ENCODE measurements around the gene DNAH5.
"Not testable (repeated sequence)": the region's sequence is repeated elsewhere in the genome, so short reads cannot be mapped to it uniquely, and the experiment has no call there.

Gene DNAH5, protein sequence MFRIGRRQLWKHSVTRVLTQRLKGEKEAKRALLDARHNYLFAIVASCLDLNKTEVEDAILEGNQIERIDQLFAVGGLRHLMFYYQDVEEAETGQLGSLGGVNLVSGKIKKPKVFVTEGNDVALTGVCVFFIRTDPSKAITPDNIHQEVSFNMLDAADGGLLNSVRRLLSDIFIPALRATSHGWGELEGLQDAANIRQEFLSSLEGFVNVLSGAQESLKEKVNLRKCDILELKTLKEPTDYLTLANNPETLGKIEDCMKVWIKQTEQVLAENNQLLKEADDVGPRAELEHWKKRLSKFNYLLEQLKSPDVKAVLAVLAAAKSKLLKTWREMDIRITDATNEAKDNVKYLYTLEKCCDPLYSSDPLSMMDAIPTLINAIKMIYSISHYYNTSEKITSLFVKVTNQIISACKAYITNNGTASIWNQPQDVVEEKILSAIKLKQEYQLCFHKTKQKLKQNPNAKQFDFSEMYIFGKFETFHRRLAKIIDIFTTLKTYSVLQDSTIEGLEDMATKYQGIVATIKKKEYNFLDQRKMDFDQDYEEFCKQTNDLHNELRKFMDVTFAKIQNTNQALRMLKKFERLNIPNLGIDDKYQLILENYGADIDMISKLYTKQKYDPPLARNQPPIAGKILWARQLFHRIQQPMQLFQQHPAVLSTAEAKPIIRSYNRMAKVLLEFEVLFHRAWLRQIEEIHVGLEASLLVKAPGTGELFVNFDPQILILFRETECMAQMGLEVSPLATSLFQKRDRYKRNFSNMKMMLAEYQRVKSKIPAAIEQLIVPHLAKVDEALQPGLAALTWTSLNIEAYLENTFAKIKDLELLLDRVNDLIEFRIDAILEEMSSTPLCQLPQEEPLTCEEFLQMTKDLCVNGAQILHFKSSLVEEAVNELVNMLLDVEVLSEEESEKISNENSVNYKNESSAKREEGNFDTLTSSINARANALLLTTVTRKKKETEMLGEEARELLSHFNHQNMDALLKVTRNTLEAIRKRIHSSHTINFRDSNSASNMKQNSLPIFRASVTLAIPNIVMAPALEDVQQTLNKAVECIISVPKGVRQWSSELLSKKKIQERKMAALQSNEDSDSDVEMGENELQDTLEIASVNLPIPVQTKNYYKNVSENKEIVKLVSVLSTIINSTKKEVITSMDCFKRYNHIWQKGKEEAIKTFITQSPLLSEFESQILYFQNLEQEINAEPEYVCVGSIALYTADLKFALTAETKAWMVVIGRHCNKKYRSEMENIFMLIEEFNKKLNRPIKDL (N-terminal part only)

DNA sequence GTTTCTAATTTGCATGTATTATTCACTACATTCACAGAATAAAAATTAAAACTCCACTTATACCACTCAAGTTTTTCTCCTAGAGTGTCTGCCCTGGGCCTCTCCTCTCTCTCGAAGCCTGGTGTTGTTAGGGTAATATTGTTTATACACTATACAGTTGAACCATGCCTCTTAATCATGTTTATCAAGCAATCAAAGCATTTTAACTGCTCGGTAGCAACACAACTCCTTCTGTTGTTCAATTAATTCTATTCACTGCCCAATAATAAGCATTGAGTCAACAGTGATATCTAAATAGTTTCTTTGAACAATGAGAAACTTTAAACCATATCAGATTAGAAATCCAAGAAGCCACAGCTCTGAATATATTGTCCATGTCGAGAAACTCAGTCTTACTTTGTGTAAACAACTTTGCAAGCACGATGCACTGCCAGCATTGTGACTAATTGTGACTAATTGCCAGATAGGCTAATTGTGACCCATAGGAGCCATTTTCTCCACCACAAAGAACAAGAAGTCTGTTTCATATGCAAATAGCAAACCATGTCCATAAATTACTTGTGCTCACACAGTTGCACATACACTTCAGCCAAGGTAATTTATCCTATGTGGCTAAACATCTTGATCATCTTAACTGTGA lies at the start of gene DNAH5:
Gene DNAH5, minus strand, starts transcription at position 129 of the 640 bp plus-strand sequence. CDS start 250 bp downstream, outside the sequence.
- no peak for DNase-seq

GRCh38 chr5:13993926-13994325 lies 49.4 kb upstream of the DNAH5 start:
- DNase-seq = no peak

- DNase-seq = no peak
Measured at GRCh38 chr5:13992795-13993194, 48.3 kb upstream of the DNAH5 start.

DNA sequence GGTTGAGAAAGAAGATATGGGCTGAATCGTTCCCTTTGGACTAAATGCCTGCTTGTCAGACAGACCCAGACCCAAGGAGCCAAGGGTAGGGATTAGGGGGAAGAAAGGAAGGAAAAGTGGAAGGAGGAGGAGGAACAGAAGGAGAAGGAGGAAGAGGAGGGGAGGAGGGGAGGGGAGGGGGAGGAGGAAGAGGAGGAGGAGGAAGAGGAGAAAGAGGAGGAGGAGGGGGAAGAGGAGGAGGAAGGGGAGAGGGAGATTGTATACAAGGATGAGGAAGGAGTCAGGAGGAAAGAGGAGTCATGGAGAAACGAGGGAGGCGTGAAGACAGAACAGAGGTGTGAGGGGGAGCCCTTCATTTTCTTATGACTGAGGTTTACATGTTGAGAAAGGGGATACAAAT lies 46.9 kb upstream of the DNAH5 start:
- DNase-seq = no peak

DNA sequence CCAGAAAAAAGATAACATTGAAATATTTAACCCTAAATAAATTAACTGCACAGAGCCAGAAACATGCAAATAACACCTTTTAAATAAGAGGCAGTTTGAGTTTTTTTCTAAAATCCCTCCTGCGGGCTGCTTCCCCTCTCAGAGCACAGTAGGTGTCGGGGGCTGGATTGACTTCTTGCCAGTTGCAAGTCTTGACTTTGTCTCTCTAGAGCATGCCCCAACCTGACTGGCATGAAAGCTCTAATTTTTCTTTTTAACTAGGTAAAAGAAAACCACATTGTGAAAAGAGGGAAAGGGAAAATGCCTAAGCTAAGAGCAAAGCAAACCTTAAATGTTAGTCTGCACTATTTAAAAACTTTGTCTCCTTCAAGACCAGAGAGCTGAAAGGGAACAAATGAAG lies 46.4 kb upstream of the DNAH5 start:
- DNase-seq = no peak

DNA sequence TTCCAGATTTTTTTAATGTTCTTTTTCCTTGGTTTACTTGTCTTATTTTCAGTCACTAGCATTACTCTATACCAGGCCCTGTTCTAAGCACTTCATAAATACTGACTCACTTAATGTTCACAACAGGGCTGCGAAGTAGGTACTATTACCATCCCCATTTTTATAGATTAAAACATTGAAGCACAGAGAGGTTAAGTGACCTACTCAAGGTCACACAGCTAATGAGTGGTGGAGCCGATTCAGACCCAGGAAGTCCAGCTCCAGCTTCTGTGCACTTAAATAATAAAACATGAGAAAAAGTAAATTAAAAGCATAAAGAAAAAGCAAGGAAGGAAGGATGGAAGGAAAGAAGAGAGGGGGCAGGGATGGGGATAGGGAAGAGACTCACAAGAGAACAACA lies 45.3 kb upstream of the DNAH5 start:
- no peak for DNase-seq

DNA sequence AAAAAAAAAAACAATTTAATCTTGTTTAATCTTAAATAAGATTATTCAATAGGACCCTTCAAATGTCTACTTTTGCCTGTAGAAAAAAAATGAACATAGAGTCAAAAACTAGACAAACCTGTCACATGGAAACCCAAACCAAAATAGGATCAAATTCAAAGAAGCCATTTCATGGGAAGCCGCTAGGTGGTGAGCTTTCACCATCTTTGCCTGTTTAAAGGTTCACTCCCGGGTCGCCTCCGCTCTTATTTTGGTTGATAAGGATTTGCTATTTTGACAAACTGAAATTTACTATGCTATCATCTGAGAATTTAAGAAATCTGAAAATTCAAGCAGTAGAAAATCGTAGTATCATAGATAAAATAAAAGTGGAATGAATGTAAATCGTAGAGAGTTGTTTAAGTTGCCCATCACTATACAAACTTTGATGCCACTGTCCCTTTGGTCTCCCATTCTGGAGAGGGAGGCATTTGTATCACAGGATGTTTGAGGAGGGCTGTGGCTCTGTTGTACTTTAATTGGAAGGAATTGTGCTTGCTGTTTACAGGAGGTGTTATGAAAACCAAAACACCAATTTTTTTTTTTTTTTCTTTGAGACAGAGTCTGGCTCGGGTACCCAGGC lies 43.5 kb upstream of the DNAH5 start:
- no peak for DNase-seq

DNA sequence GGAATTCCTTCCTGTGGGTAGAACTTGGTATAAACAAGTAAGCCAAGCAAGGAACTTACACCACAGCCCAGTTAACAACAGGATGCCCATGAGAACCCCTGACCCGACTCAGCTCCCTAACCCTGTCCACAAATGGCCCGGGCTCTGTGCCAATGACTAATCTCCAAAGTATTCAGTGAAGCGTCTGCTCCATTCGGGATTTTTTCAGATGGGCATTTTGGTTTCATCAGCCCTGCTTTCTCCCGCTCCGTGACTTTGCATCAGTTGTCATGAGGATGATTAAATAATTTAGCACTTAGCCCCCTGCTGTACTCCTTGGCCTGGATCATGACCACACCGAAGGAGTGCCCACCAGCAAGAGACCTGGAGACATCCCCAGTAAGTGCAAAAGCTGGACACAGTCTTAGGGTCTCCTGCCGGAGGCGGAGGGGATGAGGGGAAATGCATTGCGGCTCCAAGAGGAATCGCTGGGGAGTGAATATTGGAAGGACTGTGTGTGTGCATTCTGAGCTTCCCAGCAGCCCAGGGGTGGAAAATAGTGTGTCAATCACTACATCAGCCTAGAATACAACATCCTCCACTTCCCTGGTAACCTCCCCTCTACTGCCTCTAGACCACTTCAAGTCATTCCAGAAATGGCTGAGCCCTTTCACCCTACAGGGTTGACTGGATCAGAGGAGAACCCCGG lies 41.4 kb upstream of the DNAH5 start:
- no peak for DNase-seq

DNA sequence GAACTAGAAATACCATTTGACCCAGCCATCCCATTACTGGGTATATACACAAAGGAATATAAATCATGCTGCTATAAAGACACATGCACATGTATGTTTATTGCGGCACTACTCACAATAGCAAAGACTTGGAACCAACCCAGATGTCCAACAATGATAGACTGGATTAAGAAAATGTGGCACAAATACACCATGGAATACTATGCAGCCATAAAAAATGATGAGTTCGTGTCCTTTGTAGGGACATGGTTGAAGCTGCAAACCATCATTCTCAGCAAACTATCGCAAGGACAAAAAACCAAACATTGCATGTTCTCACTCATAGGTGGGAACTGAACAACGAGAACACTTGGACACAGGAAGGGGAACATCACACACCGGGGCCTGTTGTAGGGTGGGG lies 40.4 kb upstream of the DNAH5 start:
- DNase-seq = not testable (repeated sequence)

DNA sequence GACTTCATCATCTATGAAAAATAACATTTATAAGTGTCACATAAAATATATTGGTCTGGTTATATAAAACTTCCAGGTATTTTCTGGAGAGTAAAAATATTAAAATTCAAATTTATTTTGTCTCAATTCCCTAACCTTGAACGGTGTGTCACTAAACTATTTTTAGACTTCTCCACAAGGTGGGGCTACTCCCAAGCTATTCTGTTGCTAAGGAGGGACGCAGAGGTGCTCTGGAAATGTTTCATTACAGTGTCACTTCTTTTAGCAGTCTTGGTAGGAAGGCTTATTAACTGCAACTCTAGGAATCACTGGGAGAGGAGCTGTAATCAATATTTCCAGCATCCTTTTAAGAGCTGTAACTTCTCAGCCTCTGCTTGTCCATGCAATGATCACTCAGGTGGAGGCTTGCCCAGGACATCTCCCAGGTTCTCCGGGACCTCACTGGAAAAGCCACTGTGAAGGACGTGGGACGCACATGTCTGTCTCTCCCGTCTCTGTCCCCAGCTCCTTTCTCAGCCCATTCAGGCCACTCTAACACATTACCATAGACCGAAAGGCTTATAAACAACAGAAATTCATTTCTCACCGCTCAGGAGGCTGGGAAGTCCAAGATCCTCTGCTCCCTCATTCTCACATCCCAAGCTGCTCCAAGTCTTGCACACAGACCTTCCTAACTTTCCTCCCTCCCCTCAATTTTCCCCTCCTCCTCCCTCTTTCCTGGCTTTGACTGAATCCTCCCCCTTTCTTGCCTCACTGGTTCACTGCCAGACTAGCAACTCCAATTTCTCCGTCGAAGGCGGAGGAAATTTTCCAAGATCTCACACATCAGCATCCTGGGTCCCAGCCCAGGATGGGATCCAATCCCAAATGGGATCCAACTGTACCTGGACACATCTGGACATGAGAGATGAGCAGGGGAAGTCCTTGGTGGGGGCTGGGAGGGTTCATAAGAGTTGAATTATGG lies 32.7 kb upstream of the DNAH5 start:
- DNase-seq = no peak

DNA sequence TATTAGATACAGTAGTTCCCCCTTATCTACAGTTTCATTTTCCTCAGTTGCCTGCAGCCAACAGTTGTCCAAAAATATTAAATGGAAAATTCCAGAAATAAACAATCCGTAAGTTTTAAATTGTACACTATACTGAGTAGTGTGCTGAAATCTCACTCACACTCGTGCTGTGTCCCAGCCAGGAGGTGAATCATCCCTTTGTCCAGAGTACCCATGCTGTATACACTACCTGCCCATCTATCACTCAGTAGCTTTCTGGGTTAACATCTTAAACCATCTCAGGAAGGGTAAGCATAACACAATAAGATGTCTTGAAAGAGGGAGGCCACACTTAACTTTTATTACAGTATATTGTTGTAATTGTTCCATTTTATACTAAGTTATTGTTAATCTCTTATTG lies 31.7 kb upstream of the DNAH5 start:
- DNase-seq = no peak

DNA sequence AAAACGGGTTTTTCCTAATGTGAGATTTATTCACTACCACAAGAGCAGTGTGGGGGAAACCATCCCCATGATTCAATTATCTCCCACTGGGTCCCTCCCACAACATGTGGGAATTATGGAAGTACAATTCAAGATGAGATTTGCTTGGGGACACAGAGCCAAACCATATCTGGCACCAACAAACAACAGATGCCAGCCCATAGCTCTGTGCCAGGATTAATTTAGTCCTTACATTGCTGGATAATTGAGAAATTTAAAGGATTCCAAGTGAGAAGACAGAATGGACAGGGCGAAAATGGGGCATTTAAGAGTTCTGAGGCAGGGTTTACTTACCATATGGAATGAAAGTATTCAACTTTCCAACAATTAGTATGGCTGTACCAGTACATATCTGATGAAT lies 30.8 kb upstream of the DNAH5 start:
- no peak for DNase-seq

GRCh38 chr5:13973724-13974123 lies 29.2 kb upstream of the DNAH5 start:
- DNase-seq = no peak

DNA sequence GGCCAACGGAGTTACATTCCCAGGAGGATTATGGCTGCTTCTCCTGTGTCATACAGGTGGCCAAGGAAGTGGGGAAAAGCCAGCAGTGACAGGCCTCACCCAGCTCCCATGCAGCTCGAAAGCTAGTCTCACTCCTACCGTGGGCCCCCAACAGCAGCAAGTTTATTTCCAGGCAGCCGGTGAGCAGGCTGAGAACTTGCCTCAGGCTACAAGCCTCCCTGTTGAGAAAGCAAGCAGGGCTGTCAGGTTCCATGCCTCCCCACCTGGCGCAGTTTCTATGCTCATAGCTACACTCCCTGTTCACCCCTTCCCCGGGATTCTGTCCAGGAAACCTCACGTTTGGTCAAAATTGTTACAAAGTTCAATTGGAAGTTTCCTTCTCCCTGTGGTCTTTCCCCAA lies 27.5 kb upstream of the DNAH5 start:
- DNase-seq = no peak

GRCh38 chr5:13957032-13957645 lies 12.7 kb upstream of the DNAH5 start:
- DNase-seq = no peak

DNA sequence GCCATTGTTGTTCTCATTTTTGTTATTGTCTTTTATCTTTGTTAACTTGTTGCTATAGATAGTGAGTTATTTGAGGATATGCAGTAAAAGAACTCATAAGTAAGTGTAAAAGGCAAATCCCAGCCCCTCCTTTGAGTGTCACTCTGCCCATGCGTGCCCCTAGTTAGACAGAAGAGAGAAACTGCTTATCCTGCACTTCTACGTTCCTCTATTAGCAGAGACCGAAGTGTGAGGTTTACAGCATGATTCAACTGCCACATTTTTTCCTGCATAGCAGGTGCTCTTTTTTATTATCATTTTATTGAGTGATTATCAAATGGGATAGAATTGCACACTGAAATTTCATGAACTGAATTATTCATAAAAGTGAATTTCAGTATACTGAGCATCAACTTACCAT lies 12.0 kb upstream of the DNAH5 start:
- DNase-seq = no peak

DNA sequence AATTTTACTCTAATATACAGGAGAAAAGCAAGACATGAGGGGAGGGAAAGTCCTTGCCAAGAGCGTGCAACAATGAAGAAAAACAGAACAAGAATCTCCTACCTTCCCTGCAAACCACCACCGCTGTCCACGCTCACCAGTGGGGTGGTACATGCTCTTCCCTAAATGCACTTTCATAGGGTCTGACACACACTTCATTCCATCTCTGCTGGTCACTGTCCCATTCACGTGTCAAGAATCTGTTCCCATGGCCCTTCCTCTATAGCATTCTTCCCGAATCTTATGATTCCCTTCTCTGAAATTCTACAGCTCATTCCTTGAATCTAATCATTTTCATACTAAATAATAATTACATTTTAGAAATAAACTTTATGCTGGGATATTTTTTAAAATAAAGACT lies 11.4 kb upstream of the DNAH5 start:
- no peak for DNase-seq

GRCh38 chr5:13946111-13946510 lies 1.6 kb upstream of the DNAH5 start:
- no peak for DNase-seq

DNA sequence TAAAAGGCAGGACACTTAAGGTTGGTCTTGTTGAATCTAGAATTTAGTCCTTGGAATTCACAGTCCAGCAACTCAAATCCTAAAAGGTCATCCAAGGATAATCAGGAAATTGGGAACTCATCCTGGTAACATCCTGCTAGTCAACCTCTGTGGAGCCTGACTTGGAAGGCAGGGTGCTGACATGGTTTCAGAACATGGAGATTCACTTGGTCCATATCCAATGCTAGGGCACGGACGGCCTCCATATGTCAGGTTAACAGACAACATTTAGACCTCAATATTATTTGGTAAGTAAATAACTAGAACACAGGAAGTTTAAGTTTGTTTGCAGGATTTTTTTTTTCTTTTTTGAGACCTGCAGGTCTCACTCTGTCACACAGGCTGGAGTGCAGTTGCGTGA lies 783 bp upstream of the DNAH5 start:
- DNase-seq = no peak

GRCh38 chr5:13943676-13944075 lies 812 bp downstream of the DNAH5 start:
- no peak for DNase-seq
